Measurements from ENCODE around the gene TMEM115. TPM values are rescaled to one million over a fixed set of nuclear protein-coding genes. Genes with fewer than 3 reads are reported as not detected.

Gene TMEM115
- total RNA-seq = 18.3 TPM

- peak; percentile 57 for FAIRE-seq
- peak; percentile 98 to 99 for DNase-seq (ENCODE audit: low spot score in 2 of 2)
These were observed at the start of gene TMEM115 for GRCh38 chr3:50358911-50359759. Gene TMEM115 (minus strand): TSS chr3:50359521. CDS start chr3:50359063, 458 bp downstream.

GRCh38 chr3:50408443-50408944 is 49.2 kb upstream of the TMEM115 start:
- DNase-seq (ENCODE audit: low spot score in 2 of 2) (no peak), FAIRE-seq (no peak)

GRCh38 chr3:50406487-50406886 is 47.2 kb upstream of the TMEM115 start:
- no peak for FAIRE-seq
- DNase-seq (ENCODE audit: low spot score in 2 of 2) = no peak

- DNase-seq (ENCODE audit: low spot score in 2 of 2) = no peak
- FAIRE-seq = no peak
These were observed 45.9 kb upstream of the TMEM115 start for GRCh38 chr3:50405249-50405648.

GRCh38 chr3:50401978-50402595 is 42.8 kb upstream of the TMEM115 start:
- no peak for DNase-seq (ENCODE audit: low spot score in 2 of 2)
- no peak for FAIRE-seq

- FAIRE-seq = no peak
- no peak for DNase-seq (ENCODE audit: low spot score in 2 of 2)
These were observed 37.2 kb upstream of the TMEM115 start for GRCh38 chr3:50396502-50396901.

GRCh38 chr3:50395070-50395860 is 35.9 kb upstream of the TMEM115 start:
- DNase-seq (ENCODE audit: low spot score in 2 of 2) (no peak), FAIRE-seq (no peak)

GRCh38 chr3:50393061-50393460 is 33.7 kb upstream of the TMEM115 start:
- FAIRE-seq = no peak

GRCh38 chr3:50392101-50392715 is 32.9 kb upstream of the TMEM115 start:
- no peak for FAIRE-seq
- DNase-seq (ENCODE audit: low spot score in 2 of 2) = no peak

More at GRCh38 chr3:50393061-50393460, 33.7 kb upstream of the TMEM115 start:
- DNase-seq (ENCODE audit: low spot score in 2 of 2) = no peak

GRCh38 chr3:50390508-50391224 is 31.3 kb upstream of the TMEM115 start:
- FAIRE-seq (no peak), DNase-seq (ENCODE audit: low spot score in 2 of 2) (peak in 1 of 2 donors; percentile 55)

- no peak for FAIRE-seq
These were observed 30.1 kb upstream of the TMEM115 start for GRCh38 chr3:50389414-50389767.

GRCh38 chr3:50388720-50389413 is 29.5 kb upstream of the TMEM115 start:
- DNase-seq (ENCODE audit: low spot score in 2 of 2) (no peak), FAIRE-seq (no peak)

More at GRCh38 chr3:50389414-50389767, 30.1 kb upstream of the TMEM115 start:
- no peak for DNase-seq (ENCODE audit: low spot score in 2 of 2)

GRCh38 chr3:50388016-50388719 is 28.8 kb upstream of the TMEM115 start:
- FAIRE-seq = no peak

GRCh38 chr3:50385754-50386153 is 26.4 kb upstream of the TMEM115 start:
- no peak for FAIRE-seq
- no peak for DNase-seq (ENCODE audit: low spot score in 2 of 2)

More at GRCh38 chr3:50388016-50388719, 28.8 kb upstream of the TMEM115 start:
- peak; percentile 54 to 77 for DNase-seq (ENCODE audit: low spot score in 2 of 2)

GRCh38 chr3:50383750-50384149 is 24.4 kb upstream of the TMEM115 start:
- DNase-seq (ENCODE audit: low spot score in 2 of 2) (peak in 1 of 2 donors; percentile 4), FAIRE-seq (no peak)

GRCh38 chr3:50382722-50383121 is 23.4 kb upstream of the TMEM115 start:
- DNase-seq (ENCODE audit: low spot score in 2 of 2) (no peak), FAIRE-seq (no peak)

GRCh38 chr3:50381383-50381782 is 22.1 kb upstream of the TMEM115 start:
- no peak for DNase-seq (ENCODE audit: low spot score in 2 of 2)
- FAIRE-seq = no peak

- FAIRE-seq (no peak), DNase-seq (ENCODE audit: low spot score in 2 of 2) (no peak)
These were observed 21.2 kb upstream of the TMEM115 start for GRCh38 chr3:50380405-50381085.
